Heart left ventricle (tissue), 13 donors: ENCODE results near the gene FKBP11.

Experiments used
- POLR2A ChIP-seq, 2 donors: fragments of 450-650 bp; IDR thresholded peaks; one replicate each; pipeline ENCODE4 v1.6.1; 2017; ENCODE audit warnings: antibody characterized with exemption in 2 of 2, mild to moderate bottlenecking in 2 of 2, moderate library complexity in 2 of 2
- TF ChIP-seq, protein P1 (sequence below), 12 donors: fragments of 200-600 bp; sonication (generic) in 4 of 12; IDR thresholded peaks; one replicate each; pipeline versions ENCODE4 v1.5.0 to v1.8.0; 2018 to 2022; ENCODE audit warnings: antibody characterized with exemption in 12 of 12, mild to moderate bottlenecking in 5 of 12
- donor health status: ischemic (EF 13 %, LVEDD 7.1; RV severe dilation, severe dysfunction).
- donor health status: DM: no; HTN: yes; CAD: no.
- donor health status: DM: no; HTN: no; CAD: no.
- donor health status: ischemic (EF 25% LVEDD 6.9; RV normal size, moderate dysfunction).
- donor health status: ischemic (EF 25% LVEDD 5.7; RV mildly dilated, moderate dysfunction).
- donor health status: ischemic (EF 35%, LVEDD 5.7; RV mildly dilated, moderate dysfunction).
- donor health status: nonischemic (EF 11% LVEDD 7.7; RV severe dilation, severe dysfunction).
- donor health status: DM: yes; HTN: yes; CAD: no.
- donor health status: PGD.
- donor health status: ischemic (EF 29% LVEDD 5.4; RV normal size, mild dysfunction).
- donor health status: nonischemic (EF 23%, LVEDD 6.1; RV moderate dilation, normal function).

DNA sequence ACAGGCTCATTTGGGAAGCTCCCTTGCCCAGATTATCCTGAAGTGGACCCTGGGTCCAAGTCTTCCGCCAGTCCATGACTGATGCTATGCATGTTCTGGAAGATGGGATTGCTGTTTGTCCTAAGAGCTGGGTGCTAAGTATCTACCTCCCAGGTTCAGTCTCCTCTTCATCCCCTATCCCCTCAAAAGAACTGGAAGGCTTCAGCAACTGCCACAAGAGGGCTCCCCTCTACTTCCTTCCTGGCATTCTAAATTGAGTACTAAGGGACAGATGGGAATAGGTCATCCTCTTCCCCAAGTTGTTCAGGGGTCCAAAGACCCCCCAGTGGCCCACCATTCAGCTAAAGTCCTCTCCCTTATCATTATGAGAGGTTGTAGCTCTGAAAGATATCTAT, 9.0 kb upstream of the FKBP11 start:
- no peak for TF ChIP-seq POLR2A (IDR thresholded peaks at IDR 0.05)
- TF ChIP-seq, protein P1, sequence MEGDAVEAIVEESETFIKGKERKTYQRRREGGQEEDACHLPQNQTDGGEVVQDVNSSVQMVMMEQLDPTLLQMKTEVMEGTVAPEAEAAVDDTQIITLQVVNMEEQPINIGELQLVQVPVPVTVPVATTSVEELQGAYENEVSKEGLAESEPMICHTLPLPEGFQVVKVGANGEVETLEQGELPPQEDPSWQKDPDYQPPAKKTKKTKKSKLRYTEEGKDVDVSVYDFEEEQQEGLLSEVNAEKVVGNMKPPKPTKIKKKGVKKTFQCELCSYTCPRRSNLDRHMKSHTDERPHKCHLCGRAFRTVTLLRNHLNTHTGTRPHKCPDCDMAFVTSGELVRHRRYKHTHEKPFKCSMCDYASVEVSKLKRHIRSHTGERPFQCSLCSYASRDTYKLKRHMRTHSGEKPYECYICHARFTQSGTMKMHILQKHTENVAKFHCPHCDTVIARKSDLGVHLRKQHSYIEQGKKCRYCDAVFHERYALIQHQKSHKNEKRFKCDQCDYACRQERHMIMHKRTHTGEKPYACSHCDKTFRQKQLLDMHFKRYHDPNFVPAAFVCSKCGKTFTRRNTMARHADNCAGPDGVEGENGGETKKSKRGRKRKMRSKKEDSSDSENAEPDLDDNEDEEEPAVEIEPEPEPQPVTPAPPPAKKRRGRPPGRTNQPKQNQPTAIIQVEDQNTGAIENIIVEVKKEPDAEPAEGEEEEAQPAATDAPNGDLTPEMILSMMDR (IDR thresholded peaks at IDR 0.05): peak in 6 of 12 donors; percentile 8 to 35 (median 25)
